ENCODE results near the gene MAX.
"Not testable (repeated sequence)": the region's sequence is repeated elsewhere in the genome, so short reads cannot be mapped to it uniquely, and the experiment has no call there.

Gene MAX

DNA sequence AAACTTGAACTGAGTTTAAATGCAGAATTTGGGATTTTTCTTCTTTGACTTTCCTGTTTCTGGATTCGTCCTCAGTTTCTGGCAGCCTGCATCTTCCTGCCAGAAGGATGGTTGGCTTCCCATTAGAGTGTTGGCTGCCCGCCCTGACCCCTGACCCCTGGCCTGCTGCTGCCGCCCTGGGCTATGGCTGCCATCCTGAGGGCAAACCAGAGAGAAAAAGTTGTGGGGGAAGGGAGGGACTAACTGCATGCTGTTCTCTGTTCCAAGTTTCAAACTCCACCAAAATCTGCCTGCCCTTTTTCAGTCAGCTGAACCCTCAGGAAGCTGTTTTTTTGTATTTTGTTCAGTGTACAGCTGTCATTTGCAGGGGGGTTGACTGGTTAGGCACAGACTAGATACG, 67.3 kb downstream of the MAX start:
- DNase-seq (ENCODE audit: low read depth in 2 of 2), result no peak

DNA sequence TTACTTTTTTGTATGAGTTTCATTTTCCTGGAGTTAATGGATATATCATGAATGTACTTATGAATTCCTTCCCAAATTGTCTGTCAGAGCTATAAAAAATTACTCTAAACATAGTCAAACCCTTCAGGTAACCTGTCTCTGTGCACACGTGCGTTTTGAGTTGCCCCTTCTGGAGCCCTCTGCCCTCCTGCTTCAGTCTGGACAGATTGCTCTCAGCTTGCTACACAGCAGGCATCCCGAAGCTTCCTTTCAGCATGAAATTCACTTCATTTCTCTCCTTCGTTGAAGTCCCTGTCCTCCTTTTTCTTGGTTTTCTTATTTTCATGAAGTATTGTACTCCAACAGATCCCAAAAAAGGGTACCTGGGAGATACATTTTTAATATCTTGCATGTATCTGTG, 68.3 kb downstream of the MAX start:
- no peak for DNase-seq (ENCODE audit: low read depth in 2 of 2)

DNA sequence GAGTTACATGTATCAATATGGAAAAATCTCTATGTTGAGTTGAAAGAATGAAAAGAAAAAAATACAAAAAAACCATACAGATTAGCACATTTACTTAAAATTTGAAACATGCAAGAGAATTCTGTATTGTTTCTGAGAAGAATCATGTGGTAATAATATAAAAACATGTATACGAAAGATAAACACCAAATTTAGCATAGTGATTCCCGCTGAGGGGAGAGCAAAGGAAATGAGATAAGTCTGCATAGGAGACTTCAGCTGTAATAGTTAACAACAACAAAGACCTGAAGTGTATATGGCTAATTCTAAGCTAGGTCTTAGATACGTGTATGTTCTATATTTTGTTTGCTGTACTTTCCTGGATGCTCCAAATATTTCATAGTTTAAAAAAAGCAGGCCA, 69.1 kb downstream of the MAX start:
- no peak for DNase-seq (ENCODE audit: low read depth in 2 of 2)

DNA sequence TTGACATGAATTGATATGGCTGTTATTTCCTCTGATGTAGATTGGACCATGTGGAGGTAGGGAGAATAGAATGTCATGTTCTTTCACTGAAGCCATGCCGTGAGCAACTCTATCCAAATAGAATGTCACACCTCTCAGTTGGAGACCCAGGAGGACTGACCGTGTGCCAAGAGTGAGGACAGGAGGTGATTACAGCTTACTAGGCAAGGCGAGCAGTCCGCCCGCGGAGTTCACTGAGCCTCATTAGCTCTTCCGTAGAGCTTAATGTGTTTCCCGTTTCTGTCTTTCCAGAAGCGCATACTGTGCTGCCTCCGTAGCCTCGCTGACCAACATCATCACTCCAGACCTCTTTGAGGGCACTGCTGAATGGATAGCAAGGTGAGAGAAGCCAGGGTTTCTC, 70.0 kb downstream of the MAX start:
- DNase-seq (ENCODE audit: low read depth in 2 of 2), result no peak

DNA sequence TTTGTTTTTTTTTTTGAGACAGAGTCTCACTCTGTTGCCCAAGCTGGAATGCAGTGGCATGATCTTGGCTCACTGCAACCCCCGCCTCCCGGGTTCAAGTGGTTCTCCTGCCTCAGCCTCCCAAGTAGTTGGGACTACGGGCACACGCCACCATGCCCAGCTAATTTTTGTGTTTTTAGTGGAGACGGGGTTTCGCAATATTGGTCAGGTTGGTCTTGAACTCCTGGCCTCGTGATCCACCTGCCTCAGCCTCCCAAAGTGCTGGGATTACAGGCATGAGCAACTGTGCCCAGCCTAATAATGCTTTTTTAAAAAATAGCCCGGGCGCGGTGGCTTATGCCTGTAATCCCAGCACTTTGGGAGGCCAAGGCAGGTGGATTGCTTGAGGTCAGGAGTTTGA, 71.0 kb downstream of the MAX start:
- DNase-seq (ENCODE audit: low read depth in 2 of 2), result not testable (repeated sequence)

DNA sequence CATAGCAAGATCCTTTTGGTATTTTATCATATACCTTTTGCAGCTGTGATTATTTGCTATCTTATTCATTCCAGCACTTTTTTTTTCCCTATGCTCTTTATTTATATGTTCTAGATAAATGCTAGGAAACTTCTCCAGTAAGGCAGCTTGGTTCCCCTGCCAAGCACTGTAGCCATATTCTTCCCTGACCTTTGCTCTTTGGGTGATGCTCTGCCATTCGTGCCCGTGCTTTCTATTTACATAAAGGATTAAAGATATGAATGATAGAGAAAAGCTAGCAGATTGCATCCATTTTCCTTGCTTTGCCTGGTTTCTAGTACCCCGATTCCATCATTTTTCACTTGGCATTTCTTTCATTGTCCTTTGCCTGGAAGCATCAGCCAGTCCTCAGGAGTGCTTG, 73.4 kb downstream of the MAX start:
- DNase-seq (ENCODE audit: low read depth in 2 of 2), result no peak

DNA sequence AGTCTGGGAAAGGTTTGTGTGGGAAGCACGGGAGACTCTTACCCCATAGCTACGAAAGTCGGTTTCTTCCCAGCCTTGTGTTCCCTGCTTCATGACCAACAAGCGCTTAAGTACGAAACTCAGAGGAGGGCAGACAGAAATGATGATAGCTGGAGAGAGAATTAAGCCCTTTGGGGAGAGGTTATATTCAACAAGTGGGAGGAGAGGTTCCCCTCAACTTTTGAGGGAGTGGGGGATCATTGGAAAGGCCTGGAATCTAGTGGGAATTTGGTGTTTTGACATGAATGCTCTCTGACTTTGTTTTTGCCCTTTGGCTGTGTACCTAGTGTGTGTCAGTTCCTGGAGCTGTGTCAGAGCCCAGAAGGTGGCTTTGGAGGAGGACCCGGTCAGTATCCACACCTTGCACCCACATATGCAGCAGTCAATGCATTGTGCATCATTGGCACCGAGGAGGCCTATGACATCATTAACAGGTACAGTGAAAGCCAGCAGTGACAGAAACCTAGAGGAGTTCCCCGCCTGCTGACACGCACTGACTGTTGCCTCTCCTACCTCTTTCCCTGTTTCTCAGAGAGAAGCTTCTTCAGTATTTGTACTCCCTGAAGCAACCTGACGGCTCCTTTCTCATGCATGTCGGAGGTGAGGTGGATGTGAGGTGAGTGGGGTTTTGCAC, 75.1 kb downstream of the MAX start:
- DNase-seq (ENCODE audit: low read depth in 2 of 2), result no peak

DNA sequence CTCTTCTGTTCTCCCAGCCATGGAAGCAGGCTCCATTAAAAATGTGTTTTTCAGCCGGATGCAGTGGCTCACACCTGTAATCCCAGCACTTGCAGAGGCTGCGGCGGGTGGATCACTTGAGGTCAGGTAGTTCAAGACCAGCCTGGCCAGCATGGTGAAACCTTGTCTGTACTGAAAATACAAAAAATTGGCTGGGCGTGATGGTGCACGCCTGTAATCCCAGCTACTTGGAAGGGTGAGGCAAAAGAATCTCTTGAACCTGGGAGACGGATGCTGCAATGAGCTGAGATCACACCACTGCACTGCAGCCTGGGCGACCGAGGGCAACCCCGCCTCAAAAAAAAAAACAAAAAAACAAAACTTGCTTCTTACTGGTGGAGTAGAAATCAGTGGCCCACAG, 75.8 kb downstream of the MAX start:
- DNase-seq (ENCODE audit: low read depth in 2 of 2), result no peak

DNA sequence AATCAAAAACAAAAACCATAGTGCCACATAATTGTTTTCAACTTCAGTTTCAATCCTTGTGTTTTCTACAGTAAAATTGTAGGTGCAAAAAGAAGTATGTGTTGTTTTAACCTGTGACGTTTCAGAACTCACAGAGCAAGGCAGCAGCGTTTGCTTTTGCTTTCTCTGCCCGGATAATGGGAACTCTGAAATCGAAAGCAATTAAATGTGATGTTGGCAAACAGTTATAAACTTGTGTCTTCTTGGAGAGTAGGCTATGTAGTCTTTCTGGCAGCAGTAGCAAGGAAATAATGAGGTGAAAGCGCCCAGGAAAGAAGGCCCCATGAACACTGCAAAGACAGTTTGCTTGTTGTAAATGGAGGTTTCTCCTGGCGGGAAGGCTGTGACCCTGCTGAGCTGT, 76.5 kb downstream of the MAX start:
- no peak for DNase-seq (ENCODE audit: low read depth in 2 of 2)

Data from stimulated activated CD4-positive, alpha-beta T cell treated with anti-CD3 and anti-CD28 coated beads, Interleukin-12 subunit alpha, Interleukin-12 subunit beta, amount 100 ng/mL, for 24 hours (primary cell).